GM21447 (cell line): Measurements from ENCODE around the gene DYNLT2.

Experiments
- ATAC-seq: cut with Tn5 transposase; IDR thresholded peaks from one replicate; pipeline ENCODE4 v1.9.1; 2021; ENCODE audit not compliant: unreplicated experiment

The DYNLT2 gene

DNA sequence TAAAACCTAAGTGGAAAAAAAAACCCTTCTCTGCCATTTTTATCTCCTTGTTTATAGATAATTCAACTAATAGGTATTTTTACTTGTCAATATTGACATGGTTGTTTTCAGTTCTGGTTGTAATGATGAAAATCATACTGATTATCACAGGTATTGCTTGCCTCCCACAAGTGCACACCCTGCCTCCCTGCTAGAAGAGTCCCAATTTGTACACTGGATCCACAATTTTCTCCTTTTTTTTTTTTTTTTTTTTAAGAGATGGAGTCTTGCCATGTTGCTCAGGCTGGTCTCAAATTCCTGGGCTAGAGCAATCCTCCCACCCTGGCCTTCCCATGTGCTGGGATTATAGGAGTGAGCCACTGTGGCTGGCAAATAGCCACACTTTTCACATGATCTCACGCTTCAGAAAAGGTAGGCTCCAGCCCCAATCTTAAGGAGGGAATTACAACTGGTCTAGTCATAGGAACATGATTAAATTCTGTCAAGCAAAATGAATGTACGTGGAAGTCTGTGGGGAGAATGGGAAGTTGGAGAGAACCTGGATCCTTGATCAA is 12.3 kb downstream of the DYNLT2 start:
- no peak for ATAC-seq

DNA sequence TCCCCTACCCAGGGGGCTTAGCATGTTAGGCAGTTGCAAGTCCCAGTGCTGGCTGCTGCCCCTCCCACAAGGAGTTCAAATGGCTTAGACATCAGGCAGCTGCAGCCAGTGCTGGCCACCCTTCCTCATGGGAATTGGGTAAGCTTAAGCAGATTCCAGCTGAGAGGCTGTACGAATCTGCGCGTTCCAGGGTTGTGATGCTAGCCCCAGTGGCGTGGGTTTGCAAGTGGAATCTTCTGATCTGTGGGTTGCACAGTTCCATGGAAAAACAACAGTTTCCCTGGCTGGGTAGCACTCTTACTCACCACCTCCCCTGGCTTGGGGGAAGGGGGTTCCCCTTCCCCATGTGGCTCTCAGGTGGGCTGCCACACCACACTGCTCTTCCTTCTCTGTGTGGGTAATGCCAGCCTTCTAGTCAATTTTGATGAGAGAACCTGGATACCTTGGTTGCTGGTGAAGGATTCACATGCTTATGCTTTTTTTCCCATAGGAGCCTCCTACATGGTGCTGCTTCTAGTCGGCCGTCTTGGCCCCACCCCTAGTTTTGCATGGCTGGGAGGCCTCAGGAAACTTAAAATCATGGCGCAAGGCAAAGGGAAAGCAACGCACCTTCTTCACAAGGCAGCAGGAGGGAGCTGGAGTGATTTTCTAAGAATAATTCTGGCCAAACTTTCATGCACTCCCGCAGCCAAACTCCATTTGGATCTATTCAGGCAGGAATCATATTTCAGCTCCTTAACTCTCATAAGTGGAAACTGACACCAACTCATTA is 13.0 kb downstream of the DYNLT2 start:
- ATAC-seq: no peak

DNA sequence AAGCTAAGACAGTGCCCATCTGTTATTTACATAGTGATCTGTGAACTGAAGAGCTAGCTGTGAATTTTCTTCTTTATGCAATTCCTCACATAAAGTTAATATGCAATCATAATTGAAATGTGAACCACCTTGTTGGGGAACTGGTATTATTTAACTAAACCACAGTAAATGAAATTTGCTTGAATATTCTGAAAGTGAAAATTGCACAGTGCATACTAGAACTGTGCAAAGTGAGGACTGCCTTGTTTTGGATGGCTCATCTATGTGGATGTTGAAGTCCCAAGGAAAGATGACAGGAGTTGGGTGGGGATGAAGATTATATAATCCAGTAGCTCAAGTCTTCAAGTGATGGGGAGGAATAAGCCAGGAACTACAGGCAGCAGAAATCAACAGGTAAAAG is 21.4 kb downstream of the DYNLT2 start:
- ATAC-seq: no peak

DNA sequence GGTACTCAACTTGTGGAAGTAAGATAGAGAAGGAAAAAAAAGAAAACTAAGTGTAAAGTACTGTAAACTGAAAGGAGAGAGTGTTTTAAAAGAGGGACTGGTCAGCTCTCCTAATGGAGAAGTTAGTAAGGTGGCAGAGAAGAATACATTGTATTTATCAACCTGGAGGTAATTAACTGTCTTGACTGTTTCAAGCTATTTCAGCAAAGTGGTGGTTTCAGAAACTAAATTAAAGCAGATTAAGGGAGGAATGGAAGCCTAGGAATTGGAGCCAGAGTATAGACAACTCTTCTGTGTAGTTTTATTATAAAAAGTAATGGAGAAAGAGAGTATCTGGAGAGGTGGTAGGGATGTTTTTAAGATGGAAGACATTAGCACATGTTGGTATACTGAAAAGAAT is 24.4 kb downstream of the DYNLT2 start:
- ATAC-seq: no peak

DNA sequence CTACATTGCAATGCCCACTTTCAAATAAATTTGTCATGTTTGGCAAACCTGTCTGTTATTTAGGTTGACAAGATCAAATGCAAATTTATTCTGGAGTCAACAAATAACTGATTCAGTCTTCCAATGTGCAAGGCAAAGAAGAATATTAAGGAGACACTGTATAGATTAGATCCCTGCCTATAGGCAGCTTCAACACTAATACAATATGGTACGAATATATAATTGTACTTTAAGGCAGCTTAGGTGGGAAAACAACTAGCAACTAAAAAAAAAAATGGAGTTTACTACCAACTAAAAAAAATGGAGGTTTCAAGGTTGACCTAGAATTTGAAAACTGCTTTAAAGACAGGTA is 25.3 kb downstream of the DYNLT2 start:
- ATAC-seq: no peak

DNA sequence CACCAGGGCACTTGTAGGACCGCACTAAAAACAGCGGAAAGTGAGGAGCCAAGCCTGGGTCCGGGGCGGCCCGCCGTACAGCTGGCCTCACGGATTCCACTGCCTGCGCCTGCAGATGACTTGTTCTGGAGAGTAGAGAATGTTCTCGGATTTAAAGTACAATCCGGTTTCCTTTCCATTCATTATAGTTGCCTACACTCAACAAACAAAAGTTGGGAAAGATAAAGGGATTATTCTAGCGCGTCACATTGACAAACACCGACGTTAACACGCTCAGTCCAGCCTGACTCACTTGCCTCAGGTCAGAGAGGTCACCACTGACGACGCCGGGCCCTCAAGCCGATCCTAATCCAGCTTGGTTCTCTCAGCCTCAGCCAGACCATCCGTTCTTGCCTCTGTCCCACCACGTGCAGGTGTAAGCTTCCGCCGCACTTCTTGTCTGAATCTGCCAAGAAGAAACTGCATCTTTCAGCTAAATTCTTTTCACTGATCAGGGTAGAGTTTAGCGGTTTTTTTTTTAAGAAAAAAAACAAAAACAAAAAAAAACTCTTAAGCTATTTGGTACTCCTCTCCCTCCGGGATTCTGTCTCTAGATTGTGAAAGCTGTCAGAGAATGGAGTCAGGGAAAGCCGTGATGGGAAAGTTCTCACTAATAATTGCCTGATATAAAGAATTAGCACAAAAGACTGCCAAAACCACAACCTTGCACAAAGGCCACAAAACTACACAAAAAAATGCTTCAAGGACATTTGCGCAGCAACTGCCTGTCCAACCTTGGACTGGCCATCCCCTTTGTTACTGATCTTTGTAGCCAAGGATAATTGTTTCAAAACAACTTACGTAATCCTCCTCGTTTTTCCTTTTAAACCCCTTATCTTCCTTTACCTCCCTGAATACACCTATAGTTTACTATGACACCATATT is 26.0 kb downstream of the DYNLT2 start:
- peak; percentile 11 for ATAC-seq

DNA sequence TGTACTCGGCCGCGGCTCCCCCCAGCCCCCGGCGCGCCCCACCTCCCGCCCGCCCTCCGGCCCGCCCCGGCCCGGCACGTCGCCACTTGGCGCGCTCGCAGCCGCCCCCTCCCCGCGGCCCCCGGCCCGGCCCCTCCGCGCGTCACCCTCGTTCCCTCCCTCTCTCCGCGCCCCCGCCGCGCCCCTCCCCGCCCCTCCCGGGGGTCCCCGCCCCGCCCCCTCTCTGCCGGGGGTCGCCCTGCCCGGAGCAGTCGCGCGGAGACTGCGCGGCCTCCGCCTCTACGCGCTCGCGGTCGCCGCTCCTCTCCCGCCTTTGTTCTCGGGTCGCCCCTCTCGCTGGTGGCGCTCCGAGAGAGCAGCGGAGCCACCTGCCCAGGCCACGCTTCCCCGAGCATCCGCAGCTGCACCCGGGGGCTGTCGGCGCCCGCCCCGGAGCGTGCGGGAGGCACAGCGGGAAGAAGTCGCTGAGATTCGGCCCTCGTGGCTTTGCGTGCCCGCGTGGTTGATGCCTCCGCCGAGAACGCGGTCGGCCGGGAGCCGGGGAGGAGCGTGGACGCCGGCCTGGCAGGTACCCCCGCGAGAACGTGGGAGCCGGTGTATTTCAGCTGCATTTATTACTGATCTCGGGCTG is 26.8 kb downstream of the DYNLT2 start, which contains the start of gene PHF10:
PHF10 (minus strand) TSS at position 7 of the 631 bp plus-strand sequence. CDS start 569 bp downstream, outside the sequence.
- peak; percentile 33 for ATAC-seq

DNA sequence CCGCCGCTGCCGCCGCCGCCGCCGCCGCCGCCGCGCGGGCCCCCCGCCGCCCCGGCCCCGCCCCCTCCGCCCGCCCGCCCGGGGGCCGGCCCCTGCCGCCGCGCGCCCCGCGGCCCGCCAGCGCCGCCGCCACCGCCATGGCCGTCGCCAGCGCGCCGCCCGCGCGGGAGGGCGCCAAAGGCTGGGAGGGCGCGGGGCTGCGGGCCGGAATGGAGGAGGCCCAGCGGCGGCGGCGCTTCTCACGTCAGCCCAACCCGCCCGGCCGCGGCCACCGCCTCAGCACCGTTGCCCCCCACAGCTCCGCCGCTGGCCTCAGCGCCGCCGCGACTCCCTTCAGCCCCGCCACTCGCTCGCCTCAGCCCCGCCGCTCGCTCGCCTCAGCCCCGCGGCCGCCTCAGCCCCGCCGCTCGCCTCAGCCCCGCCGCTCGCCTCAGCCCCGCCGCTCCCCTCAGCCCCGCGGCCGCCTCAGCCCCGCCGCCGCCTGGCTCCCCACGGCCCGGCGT is 27.3 kb downstream of the DYNLT2 start:
- ATAC-seq: peak; percentile 31

DNA sequence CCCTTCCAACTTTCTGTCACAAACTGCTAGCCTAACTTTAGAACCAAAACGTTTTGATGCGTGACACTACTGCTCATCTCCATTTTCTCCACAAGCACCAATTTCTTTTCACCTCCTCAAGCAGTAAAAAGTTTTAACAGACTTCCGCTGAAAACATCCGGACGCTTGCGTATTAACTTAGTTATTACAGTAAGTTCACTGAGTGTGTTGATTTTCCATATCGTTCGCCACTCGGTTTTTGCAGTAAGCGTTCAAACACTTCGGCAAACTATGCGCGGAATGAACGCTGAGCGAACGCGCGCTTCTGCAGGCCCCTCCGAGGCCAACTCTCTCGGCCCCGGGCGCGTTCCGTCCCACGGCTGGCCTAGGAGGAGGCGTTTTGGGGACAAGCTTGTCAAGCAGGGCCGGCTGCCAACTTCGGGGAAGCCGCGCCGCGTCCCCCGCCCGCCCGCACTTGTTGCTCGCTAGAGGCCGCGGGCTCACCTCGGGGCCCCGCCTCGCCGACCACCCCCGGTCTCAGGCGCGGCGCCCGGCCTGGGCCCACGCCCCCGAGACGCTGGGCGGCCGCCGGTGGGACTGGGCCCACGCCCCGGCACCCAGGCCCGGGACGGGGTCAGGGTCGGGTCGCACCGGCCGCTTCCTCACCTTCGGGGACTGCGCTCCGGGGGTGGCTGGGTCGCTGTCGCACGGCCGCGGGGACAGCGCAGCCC is 28.0 kb downstream of the DYNLT2 start:
- peak; percentile 28 for ATAC-seq

DNA sequence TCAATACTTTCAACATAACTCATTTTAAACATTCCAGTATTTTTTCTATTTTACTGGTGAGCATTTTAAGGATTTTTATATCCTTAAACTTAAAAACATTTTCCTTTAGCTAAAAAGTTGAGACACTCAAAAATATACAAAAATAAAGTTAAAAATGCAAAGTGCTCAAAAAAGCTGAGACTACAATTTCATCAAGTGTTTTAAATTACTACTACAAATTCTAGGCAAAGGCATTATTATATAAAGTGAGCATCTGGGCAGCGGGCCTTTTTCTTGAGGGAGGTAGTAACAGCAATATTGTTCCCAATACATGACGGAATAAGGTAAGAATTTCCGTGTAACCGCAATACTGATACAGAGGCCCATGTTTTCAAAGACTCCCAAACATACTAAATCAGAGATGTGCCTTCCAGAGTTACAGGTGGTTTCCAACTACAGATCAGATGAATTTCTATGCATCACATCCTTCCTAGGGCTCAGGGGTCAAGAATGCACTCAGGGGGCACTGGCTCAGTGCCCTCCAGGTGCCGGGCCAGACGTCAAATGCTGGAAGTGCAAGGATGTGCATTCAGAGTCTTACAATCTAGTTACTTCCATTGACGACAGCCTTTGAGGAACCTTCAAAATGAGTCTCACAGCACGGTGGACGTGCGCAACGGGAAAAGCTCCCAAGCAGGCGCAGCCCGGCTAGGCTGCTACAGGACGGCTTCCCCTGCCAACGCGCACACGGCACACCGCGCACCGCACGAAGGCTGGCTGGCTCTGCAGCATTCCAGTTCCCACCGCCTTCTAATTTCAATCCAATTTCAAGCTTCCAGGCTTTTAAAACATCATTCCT is 28.8 kb downstream of the DYNLT2 start:
- ATAC-seq: peak; percentile 41

DNA sequence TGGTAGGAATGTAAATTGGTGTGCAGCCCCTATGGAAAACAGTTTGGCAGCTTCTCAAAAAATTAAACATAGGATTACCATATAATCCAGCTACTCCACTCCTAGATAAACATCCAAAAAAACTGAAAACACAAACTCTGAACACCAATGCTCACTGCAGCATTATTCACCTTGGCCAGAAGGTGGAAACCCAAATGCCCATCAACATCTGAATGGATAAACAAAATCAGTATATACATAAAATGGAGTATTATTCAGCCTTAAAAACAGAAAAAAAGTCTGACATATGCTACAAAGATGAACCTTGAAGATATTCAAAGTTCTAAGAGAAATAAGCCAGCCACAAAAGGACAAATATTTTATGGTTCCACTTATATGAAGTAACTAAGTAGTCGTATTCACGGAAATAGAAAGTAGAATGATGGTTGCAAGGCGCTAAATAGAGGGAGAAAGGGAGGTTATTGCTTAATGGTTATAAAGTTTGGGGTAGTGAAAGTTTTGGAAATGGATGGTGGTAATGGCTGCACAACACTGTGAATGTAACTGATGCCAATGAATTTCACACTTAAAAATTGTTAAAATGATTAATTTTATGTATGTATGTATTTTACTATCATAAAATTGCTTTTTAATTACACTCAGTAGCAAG is 31.0 kb downstream of the DYNLT2 start:
- no peak for ATAC-seq

DNA sequence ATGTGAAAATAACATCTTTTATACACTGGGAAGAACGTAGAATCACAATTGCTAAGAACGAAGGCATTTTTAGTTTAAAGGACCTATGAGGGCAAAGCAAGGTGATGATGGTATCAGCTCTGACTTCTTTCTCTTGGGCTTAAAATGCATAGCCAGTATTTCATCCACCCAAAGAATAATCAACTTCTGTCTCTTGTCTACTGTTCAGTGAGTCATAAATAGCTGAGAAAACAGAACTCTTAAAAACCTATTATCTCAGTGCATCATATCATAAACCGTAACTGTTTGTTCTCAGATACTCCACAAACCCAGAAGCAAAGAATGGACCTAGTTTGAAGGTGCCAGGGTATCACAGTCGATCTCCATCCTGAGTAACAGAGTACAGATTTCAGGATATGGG is 32.3 kb downstream of the DYNLT2 start:
- ATAC-seq: no peak

DNA sequence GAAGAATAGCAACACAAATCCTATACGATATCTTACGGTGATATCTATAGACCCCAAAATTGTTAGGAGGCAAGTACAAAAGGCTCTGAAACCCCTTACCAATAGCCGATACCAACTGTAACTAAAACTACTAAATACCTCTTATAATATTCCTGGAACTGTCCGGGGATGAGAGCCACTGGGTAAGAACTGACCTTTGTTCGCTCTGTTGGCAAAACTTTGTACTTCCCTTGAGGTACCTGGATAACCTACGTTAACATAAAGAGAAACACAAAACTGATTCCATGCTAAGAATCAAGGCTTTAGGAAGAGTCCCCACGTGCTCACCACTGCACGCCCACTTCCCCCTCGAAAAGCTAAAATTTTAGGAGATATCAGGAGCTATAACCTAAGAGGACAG is 36.8 kb downstream of the DYNLT2 start:
- no peak for ATAC-seq

DNA sequence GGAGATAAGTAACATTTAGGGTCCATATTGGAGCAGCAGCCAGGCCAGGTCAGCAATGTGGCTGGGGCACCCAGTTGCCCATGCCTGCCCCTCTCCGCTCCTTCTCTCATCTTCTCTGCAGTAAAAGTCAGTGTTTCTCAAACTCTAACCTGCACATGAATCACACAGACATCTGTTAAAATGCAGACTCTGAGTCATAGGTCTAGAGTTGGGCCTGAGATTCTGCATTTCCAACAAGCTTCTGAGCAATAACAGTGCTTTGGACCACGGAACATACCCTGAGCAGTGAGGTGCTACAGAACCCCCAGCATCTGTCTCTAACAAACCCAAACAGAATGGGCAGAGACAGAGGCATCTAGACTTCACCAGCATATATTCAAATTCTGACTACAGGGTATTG is 37.2 kb downstream of the DYNLT2 start:
- ATAC-seq: no peak

DNA sequence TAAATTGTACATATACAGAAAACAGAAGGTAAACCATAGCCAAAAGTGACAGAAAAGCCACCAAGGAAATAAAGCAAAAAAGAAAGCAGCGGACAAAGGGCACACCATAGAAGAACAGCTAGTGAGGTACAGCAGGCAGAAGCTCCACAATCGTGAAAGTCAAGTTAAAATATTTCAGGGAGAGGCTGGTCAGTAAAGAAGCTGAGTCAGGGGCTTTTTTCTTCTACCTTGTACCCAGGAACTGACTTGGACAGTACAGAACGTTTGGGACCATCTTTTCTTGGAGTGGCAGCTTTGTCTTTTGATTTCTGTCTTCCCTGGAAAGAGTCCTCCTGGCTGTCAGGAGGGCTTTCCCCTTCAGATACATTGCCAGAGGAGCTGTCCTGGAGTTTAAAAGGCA is 41.4 kb downstream of the DYNLT2 start:
- no peak for ATAC-seq

DNA sequence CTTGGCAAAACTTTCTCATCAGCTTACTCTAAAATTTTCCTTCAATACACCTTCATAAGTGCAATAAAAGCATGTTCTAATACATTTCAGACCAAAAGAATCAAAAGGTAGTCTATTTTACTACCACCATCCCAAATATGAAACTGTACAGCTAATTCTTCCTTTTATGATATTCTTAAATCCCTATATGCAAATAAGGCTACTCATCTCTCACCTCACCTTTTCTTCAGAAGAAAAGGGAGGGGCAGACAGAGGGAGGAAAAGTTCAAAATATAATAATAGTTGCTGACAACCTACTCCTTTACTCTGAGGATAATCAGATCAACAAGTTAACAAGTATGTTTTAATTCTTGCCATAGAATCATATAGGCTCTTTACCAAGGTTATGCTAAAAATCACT is 42.1 kb downstream of the DYNLT2 start:
- ATAC-seq: no peak

DNA sequence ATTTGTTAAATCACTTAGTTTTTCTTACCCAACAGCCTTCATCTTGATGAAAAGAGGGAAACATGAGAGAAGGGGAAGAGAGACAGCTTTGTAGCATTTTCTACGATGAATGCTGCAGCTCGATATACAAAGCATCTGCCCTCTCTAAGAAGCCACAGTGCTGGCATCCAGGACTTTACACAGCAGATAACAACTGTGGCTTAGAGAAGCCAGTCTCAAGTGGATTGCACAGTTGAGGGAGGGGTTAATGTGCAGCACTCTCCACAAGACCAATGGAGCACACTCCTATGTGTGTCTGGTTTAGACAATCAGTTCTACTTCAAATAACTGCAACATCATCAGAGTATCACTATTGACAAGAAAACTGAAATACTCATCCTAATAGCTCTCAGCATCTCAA is 43.6 kb downstream of the DYNLT2 start:
- ATAC-seq: no peak

DNA sequence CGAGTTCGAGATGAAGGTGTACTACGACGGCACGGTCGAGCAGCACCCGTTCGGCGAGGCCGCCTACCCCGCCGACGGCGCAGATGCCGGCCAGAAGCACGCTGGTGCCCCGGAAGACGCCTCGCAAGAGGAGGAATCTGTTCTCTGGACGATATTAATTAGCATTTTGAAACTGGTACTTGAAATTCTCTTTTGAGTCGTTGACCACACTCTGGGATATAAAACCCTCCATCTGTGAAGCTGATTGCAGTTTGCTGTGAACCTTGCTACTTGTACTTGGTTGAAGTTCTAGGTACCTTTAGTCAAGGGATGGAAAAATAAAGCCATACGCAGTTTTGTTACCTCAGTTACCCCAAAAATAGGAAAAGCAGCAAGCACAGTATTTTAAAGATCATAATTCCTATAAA is 48.5 kb downstream of the DYNLT2 start:
- ATAC-seq: peak; percentile 5
